Loucy (cell line): ENCODE data around the gene ADISSP.

Experiments used
- CTCF ChIP-seq: fragments of 200-600 bp; sonication (generic); conservative IDR thresholded peaks from 2 replicates; pipeline ENCODE4 v1.5.1; 2014; ENCODE audit warnings: mild to moderate bottlenecking, antibody characterized with exemption, low read length
- EZH2phosphoT487 ChIP-seq: fragments of 200-600 bp; IDR thresholded peaks from 2 replicates; pipeline ENCODE4 v1.6.1; 2018; ENCODE audit warnings: antibody characterized with exemption, mild to moderate bottlenecking, moderate library complexity, borderline replicate concordance

- TF ChIP-seq CTCF, result no peak
- TF ChIP-seq EZH2phosphoT487, result no peak
Measured at GRCh38 chr20:3727401-3728021, 40.0 kb downstream of the ADISSP start.
